GM21526 (cell line): Measurements from ENCODE around the gene CD99L2.

Source experiments
- ATAC-seq: cut with Tn5 transposase; IDR thresholded peaks from one replicate; pipeline ENCODE4 v1.9.1; 2021; ENCODE audit warnings: moderate library complexity; ENCODE audit not compliant: unreplicated experiment, low FRiP score

CD99L2 gene

DNA sequence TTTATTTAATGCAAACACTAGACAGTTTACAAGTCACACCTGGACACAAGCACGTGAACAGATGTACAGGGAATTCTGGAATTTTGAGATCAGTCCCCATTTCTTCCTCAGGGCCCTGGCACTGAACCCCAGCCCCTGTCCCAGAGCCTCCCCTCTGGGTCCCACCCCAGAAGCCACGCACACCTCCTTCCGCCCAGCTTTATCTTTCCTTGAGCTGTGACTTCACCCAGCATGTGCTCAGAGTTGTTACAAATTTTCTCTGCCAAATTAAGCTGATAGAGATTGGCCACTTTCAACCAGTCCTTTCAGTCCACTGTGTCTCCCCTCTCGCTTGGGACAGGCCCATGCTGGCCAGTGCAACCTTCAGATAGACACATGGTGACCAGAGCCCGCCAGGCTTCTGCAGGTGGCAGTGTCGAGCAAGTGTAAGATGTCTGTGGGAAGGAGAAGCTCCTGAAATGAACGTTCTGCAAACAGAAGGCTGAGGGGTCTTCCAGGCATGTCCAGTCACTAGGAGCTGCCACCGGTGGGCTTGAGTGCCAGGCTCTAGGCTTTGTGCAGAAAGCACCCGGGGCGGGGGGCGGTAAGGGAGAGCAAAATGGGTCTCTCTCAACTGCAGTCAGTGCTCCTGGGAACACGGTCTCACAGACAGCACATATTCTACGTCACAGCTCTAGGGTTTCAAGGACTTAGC, 132.0 kb downstream of the CD99L2 start:
- ATAC-seq: no peak

DNA sequence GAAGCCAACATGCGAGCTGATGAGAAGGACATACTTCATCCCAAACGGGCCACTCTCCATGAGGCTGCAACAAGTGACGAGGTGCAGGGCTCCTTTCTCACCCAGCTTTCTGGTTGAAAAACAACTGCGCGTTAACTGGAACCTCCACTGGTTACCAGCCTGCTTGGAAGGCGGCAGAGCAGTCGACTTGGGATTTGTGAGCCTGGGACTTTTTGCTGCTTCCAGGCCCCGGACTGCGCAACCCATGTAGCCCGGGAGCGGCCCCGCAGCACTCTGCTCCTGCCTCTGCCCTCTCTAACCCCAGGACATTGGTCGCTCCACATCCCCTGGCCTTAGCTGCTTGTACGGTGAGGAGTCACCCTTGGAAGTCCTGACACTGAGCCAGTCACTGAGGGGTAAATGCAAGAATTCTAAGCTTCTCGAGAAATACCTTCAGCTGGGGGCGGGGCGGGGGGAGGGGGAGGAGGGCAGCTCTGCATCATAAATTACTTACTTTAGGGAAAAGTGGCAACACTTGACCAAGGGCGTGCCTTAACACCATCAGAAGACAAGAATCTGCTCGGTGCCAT, 132.6 kb downstream of the CD99L2 start:
- ATAC-seq: no peak

DNA sequence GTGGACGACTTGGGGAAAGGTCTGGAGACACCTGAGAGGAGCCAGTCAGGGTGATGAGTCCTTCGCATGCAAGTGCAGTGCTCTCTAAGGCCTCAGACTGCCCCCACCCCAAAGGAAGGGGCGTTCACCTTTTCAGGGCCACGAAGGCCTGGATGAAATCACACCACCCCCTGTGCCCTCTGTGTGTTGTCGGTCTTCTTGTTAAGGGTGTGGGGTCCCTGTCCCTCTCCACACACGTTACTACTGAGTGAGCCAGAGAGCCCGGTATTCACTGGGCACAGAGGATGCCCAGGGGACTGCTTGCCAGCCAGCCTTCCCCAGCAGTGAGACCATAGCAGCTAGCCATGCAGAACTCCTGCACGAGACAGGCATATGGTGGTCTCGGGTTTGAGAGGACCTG, 133.2 kb downstream of the CD99L2 start:
- no peak for ATAC-seq

DNA sequence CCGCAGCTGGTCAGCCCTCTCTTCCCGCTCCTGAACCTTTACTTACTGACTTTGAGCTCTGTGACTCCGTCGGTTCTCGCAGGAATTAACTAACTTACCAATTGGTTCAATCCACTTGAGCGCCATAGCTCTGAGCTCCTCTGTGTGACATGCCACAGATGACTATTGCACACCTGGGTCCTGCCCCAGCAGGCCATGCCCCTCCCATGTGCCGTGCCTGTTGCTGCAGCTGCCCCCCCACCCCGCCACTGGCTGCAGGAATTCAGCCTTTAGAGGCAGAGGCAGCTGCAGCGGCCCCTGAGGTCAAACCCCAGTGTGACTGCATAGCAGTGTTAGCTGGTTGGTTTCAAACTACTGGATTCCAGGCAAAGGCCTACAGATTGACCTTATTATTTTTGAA, 134.7 kb downstream of the CD99L2 start:
- ATAC-seq: no peak

DNA sequence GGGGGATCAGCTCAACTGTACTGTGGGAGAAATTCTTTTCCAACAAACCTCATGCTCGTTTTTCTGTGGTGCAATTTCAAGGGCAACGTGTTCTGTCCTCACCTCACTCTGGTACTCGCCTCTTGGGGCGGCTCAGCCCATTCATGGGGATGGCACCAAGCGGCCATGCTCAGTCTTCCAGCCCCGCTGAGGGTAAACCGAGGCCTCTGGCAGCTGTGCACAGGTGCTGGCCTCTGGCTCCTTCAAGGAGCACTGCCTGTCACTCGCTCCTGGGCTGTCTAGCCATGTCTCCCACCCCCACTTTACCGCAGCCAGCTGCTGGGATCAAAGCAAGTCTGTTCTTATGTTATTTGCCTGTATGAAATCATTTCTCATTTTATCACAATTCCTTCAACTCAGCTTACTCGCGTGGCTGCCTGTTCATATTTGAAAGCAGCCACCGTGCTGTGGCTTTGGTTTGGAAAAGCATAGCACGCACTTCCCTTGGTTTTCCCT, 135.1 kb downstream of the CD99L2 start:
- no peak for ATAC-seq

DNA sequence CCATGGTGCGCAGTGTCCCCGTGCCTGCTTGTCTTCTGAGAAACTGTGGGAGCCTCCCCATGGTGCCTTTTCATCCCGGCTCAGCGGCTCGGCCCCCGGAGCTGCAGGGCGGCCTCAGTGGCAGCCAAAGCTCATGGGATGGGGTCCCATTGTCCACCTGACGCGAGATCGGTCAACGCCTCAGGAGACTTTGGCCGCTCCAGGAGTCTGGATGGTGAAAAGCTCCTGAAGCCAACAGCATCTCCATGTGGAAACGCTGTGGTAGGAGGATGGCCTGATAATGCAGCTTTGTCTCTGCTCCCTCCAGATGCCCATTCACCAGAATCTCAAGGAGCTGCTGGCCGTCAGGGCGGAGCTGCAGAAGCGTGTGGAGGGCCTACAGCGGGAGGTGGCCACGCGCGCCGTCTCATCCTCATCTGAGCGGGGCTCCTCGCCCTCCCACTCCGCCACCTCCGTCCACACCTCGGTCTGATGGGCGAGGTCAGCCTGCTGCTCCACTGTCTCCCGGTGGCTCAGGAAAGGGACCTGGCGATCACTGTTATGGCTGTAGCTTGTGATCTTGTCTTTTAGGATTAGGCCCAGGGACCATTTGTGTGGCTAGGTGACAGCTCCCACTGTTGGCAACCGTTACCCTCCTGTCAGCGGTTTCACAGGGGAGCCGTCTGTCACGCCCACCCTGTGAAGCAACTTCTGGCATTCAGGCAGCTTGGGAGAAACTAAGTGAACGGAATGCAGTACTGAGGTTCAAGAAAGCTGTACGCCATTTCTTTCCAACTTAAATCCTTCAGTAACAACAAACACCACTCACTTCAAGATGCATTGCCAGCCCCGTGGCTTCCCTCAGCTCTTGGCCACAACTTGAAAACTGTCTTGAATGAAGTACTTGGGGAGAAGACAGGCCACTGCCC, 136.0 kb downstream of the CD99L2 start:
- ATAC-seq: no peak

DNA sequence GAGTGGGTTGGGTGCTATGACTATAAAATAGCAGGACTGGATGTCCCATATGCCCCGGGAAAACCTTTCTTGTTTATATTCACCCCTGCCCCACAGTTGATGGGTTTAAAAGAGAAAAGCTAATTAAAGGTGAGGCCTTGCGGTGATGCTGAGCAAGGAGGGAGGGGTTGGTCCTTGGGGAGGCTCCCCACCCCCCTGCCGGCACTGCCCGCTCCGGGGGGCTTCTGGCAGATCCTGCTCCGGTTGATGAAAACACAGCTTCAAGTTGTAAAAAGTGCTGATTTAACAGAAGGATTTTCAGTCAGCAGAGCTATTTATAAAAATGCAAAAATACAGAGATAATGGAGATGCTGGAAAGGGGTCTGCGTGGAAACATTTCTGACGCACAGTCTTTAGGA, 136.7 kb downstream of the CD99L2 start:
- no peak for ATAC-seq

DNA sequence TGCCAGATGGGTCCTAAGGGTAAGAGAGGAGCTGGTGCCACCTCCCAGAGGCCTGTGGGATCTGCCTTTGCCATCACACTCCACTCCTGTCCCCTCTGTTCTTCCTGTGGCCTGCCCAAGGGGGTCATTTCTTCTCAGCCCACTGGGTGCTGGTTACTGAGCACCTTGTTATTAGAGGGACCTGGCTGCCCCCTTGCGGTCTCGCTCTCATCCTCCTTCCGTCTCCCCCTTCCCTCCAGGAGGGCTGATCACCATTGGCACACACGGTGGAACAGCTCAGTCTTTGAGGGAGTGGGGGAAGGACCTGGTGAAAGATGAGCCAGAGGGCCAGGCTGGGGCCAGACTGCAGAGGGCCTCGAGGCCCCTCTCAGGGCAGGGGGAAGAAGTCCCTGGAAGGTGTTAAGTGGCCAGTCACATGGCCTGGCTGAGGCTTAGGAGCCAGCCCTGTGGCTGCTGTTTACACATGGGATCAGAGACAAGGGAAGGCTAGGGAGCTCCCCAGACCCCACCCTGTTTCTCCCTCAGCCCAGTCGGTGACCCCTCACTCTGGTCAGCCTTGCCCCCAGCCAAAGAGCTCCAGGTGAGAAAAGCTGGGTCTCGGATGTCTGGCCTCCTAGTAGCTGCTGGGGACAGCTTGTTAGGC, 137.2 kb downstream of the CD99L2 start:
- ATAC-seq: no peak

DNA sequence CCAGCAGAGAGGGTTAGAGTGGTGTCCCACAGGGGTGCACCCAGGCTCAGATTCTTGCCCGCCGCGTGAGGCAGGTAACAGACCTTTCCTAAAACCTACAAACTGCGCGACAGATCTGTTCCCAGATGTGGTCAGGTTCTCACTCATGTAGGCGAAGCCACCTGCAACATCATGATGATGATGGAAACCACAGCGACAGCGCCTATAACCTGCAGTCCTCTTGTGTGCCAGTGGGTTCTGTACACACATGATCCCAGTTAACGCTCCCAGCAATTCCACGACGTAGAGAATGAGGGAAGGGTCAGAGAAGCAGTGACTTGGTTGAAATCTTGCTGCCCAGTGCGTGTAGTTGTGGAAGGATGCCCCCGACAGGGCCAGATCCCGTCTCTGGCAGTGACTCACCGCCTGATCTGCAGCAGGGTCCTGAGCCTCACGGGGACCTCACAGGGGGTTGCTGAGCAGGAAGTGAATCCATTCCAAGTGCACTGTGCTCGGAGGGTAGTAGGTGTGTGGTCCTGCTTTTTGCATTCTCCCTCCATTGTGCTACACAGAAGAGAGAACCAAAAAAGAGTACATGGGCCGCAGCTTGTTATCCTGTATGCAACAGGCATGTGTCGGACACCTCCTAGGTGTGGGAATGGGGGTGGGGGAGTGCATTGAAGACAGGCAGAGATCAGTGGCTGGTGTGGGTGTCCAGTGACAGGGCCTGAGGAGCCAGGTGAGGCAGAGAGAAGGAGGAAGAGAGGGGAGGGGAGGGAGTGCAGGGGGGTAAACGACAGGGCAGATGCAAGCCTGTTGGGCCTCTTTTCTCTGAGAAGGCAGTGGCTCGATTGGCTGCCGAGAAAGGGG, 138.7 kb downstream of the CD99L2 start:
- no peak for ATAC-seq

DNA sequence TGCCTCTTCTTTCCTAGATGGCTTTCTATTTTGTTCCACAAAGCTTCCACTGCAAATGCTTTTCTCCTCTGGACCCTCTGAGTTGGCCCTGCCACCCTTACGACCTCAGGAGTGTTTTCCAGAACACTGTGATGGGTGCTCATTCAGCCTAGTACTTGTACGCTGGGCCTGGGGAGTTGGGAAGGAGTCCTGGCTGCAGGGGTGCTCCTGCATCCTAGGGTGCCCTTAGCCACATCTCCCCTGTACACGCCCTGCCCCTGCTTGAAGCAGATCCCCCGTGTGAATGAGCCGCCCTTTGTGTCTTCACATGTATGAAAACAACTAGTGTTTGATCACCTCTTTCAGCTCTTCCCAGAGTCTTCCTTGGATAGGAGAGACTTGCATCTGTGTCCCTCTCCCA, 141.1 kb downstream of the CD99L2 start:
- no peak for ATAC-seq

DNA sequence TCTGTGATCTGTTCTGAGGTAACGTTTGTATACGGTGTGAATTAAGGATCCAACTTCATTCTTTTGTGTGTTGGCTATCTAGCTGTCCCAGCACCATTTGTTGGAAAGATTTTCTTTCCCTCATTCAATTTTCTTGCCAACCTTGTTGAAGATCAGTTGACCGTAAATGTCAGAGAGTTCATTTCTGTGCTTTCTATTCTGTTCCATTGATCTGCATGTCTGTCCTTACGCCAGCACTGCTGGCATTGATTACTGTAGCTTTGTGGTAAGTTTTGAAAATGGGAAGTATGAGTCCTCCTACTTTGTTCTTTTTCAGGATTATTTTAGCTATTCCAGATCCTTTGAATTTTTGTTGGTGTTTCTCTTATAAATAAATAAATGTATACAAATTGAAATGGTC, 144.5 kb downstream of the CD99L2 start:
- no peak for ATAC-seq

DNA sequence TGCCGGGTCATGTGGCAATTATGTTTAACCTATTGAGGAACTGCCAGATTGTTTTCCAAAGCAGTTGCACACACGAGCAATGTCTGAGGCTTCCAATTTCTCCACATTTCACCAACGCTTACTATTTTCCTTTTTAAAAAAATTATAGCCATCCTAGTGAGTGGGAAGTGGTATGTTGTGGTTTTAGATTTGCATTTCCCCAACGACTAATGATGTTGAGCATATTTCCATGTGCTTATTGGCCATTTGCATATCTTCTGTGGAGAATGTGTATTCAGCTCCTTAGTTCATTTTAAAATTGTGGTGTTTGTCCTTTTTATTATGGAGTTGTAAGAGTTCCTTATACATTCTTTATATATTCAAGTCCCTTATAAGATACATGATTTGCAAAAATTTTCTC, 145.1 kb downstream of the CD99L2 start:
- no peak for ATAC-seq

DNA sequence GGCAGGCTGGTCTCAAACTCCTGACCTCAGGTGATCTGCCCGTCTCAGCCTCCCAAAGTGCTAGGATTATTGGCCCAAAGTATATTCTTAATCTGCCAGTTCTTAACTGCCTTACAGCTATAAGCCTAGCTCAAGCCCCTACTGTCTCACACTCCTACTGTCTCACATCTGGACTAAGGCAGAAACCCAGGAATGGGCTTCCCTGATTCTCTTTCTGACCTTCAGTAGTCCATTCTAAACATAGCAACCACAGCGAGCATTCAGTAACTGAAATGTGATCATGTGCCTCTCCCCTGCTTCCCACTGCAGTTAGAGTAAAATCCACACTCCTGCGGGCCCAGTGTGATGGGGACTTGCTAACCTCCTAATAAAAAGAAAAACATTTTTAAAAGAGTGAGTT, 146.3 kb downstream of the CD99L2 start:
- ATAC-seq: no peak

DNA sequence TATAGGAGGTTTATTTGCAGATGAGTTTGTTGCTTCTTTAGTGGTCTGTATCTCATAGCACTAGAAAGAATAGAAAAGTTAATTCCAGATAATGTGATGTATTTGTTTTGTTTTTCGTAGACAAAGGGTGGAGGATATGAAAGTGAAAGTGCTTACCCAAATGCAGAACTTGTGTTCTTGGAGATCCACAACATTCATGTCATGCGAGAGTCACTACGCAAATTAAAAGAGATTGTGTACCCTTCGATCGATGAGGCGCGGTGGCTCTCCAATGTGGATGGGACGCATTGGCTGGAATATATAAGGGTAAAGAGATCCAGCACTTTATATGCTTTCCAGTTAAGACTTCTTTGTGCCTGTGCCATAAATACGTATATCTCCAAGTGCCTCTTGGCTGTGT, 162.0 kb downstream of the CD99L2 start:
- no peak for ATAC-seq

DNA sequence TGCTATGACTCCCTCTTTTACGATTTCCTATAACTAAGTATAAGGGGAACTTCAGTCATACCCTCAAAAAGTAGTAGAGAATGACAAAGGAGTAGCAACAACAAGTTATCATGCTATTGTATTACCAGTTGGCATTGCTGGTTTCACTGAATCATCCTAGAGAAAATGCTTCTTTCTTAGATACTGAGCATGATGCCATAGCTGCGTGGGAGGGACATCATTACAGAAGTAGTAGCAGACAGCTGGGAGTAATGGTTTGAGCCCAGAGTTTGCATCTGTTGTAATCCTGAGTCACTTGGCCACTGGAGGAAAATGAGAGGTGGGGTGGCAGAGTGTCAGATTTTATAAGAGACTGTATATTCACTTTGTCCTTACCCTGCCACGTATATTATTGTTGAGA, 166.7 kb downstream of the CD99L2 start:
- ATAC-seq: no peak

DNA sequence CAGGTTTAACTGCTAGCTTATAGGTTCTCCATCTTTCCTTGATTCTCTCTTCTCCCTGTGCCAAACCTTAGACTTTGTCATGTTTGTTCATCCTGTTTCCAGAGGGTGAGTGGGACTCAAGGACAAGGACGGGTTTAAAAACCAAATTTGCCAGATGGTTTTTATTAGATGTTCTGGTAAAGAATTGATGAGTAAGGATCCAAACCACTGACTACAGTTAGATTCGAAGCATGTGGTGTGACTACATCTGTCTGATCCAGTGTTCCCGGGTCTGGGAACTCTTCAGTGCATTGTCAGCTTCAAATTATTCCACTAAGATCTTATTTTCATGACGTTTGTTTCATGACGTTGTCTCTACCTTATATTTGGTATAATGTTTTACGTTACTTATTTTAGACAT, 167.7 kb downstream of the CD99L2 start:
- ATAC-seq: no peak

DNA sequence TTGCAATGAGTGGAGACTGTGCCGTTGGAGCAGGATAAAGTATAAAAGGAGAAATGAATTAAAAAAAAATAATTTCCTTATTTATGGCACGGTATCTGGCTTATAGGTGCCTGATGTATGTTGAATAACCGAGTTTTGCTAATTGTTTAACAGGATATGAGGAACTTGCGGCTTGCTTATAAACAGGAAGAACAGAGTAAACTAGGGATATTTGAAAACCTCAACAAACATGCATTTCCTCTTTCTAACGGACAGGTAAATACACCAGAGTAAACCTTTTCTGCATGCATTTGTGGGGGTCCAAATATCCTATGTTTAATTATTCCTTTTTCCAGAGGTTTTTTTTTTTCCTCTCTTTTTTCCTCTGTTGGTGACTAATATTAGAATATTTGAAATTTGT, 168.5 kb downstream of the CD99L2 start:
- ATAC-seq: no peak

DNA sequence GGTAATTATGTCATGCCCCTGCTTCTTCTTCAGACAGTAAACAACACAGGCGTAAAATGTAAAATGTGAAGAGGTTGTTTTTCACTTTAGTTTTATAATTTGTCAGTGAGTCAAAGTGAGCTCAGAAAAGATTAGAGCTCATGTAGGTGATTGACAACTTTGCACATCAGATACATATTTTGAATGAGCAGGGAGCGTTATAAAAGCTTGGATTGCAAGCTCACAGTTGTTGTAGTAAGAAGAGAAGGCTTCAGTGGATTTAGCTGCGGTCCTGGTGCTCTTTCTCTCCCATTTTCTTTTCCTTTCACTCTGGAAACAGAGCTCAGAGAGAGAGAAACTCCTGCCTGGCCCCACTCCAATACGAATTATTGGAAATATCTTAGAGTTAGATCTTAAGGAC, 178.8 kb downstream of the CD99L2 start:
- no peak for ATAC-seq
